GM12878 (cell line): Measurements from ENCODE around the gene THAP2. TPM values are rescaled to one million over a fixed set of nuclear protein-coding genes. Genes with fewer than 3 reads are reported as not detected.

ENCODE experiments used
- ATAC-seq: fragments of 200-7000 bp; cut with Tn5 transposase; 3 replicates; pipeline ENCODE4 v1.9.1; 2020; ENCODE audit warnings: mild to moderate bottlenecking, moderate library complexity
- BruUV-seq: library from RNA; stranded (reverse); fragments of 400-500 nt; replicated peaks from 2 replicates; lab custom pipeline; 2021; lab: Mats Ljungman, UMichigan
- CTCF ChIA-PET: fragments of 300-600 bp; sonication (Branson Sonifier 250); formaldehyde crosslinking; extraction: SDS; loops from one replicate; lab custom pipeline; 2021; ENCODE audit warnings: inconsistent platforms; lab: Yijun Ruan, JAX
- POLR2A ChIA-PET: fragments of 350-600 bp; formaldehyde crosslinking; extraction: SDS; loops from one replicate; lab custom pipeline; 2021; ENCODE audit warnings: inconsistent platforms; lab: Charles Lee
- RAD21 ChIA-PET: fragments of 300-600 bp; sonication (Branson Sonifier 250); formaldehyde crosslinking; loops from one replicate; lab custom pipeline; 2023; ENCODE audit warnings: antibody characterized with exemption; ENCODE audit not compliant: unreplicated experiment; lab: Charles Lee
- SMC1A ChIA-PET: fragments of 300-600 bp; sonication (Branson Sonifier 250); formaldehyde crosslinking; loops from one replicate; lab custom pipeline; 2023; ENCODE audit not compliant: unreplicated experiment, uncharacterized antibody; lab: Charles Lee
- DNase-seq: peaks from one replicate; pipeline ENCODE4 v3.0.0-alpha.2; 2011; ENCODE audit warnings: low read depth, low spot score
- FAIRE-seq: peaks from 3 replicates; lab custom pipeline; 2011; peaks lifted over from hg19 to GRCh38; lab: Jason Lieb, UNC
- H2AFZ ChIP-seq: 2 replicates; pipeline ENCODE4 v1.6.0; 2011; ENCODE audit warnings: low read depth, low read length, control low read depth; ENCODE audit not compliant: control insufficient read depth
- H3K27ac ChIP-seq: 2 replicates; pipeline ENCODE4 v1.5.1; 2011; ENCODE audit warnings: control low read depth; ENCODE audit not compliant: control insufficient read depth, insufficient read depth
- H3K27me3 ChIP-seq, 2 experiments: replicated peaks in 1 of 2; 2 replicates each; pipeline versions ENCODE4 v1.6.0 to v1.6.1; 2011; ENCODE audit warnings: low read length in 1 of 2; ENCODE audit not compliant: control insufficient read depth in 2 of 2, insufficient read depth in 2 of 2
- H3K36me3 ChIP-seq, 2 experiments: 2 replicates each; pipeline ENCODE4 v1.5.1; 2011; ENCODE audit warnings: low read length in 1 of 2; ENCODE audit not compliant: control insufficient read depth in 2 of 2, insufficient read depth in 2 of 2
- H3K4me1 ChIP-seq: 2 replicates; pipeline ENCODE4 v1.6.1; 2011; ENCODE audit warnings: mild to moderate bottlenecking, low read length, moderate library complexity, mixed read lengths; ENCODE audit not compliant: control insufficient read depth, insufficient read depth
- H3K4me2 ChIP-seq: 2 replicates; pipeline ENCODE4 v1.6.0; 2011; ENCODE audit warnings: control low read depth; ENCODE audit not compliant: control insufficient read depth, insufficient read depth
- H3K4me3 ChIP-seq: fragments of 200-600 bp; sonication (generic); 2 replicates; pipeline ENCODE4 v1.5.1; 2016
- H3K79me2 ChIP-seq: 2 replicates; pipeline ENCODE4 v1.6.0; 2011; ENCODE audit warnings: low read length; ENCODE audit not compliant: control insufficient read depth, insufficient read depth
- H3K9ac ChIP-seq: 2 replicates; pipeline ENCODE4 v1.8.0; 2011; ENCODE audit warnings: low read length, control low read depth, mixed read lengths; ENCODE audit not compliant: control insufficient read depth, insufficient read depth
- H3K9me3 ChIP-seq: replicated peaks from 3 replicates; pipeline ENCODE4 v1.5.1; 2011; ENCODE audit warnings: mild to moderate bottlenecking, low read length; ENCODE audit not compliant: control insufficient read depth, insufficient read depth
- H4K20me1 ChIP-seq: 2 replicates; pipeline ENCODE4 v1.6.0; 2011; ENCODE audit not compliant: control insufficient read depth, insufficient read depth
- ASH2L ChIP-seq: fragments of 300-600, 200-600 bp; sonication (generic); IDR thresholded peaks from 2 replicates; pipeline ENCODE4 v1.6.1; 2017; ENCODE audit warnings: low read depth, mild to moderate bottlenecking, borderline replicate concordance
- DPF2 ChIP-seq: fragments of 450-650 bp; IDR thresholded peaks from 2 replicates; pipeline ENCODE4 v1.6.1; 2017; ENCODE audit warnings: mild to moderate bottlenecking
- NBN ChIP-seq: fragments of 450-650 bp; IDR thresholded peaks from 2 replicates; pipeline ENCODE4 v1.6.1; 2016
- NR2F1 ChIP-seq: fragments of 450-650 bp; conservative IDR thresholded peaks from 2 replicates; pipeline ENCODE4 v1.6.1; 2017; ENCODE audit warnings: mild to moderate bottlenecking
- SUPT20H ChIP-seq: IDR thresholded peaks from 2 replicates; pipeline ENCODE4 v1.6.1; 2011; ENCODE audit warnings: low read depth, mild to moderate bottlenecking, low read length, moderate library complexity, borderline replicate concordance; ENCODE audit not compliant: control insufficient read depth
- WGBS: methylation state at CpG from one replicate; pipeline ENCODE4 v1.1.6; 2016; ENCODE audit warnings: low lambda C conversion rate; ENCODE audit not compliant: insufficient replicate concordance, insufficient coverage; ENCODE audit errors: missing lambda C conversion rate; 5-methylcytosine and 5-hydroxymethylcytosine counted together
- in situ Hi-C: fragments of 300-500 bp; cut with MboI; formaldehyde crosslinking; loops from 9 replicates; pipeline ENCODE4 v1.14.3; 2018; ENCODE audit warnings: mixed read lengths
- intact Hi-C: fragments of 100-400 bp; cut with micrococcal nuclease; formaldehyde crosslinking; loops from one replicate; pipeline ENCODE4 v1.14.2; 2022; ENCODE audit not compliant: unreplicated experiment
- polyA plus RNA-seq, 11 experiments: library from polyadenylated mRNA; depleted of rRNA in 4 of 11; unstranded in 6 of 11; stranded (reverse) in 5 of 11; fragments of >200 nt; fragmentation: Nextera tagmentation in 4 of 11; fragmentation: Illumina TruSeq in 1 of 11; extraction: Ambion mirVana in 4 of 11; extraction: Trizol in 1 of 11; gene quantifications; 1 replicate in 1 of 11; 2 replicates in 10 of 11; pipeline versions ENCODE4 v1.2.1 to v1.2.3, GENCODE V29; 2011 to 2016; ENCODE audit warnings: inconsistent platforms in 2 of 11, missing spikeins in 2 of 11, low read depth in 1 of 11
- total RNA-seq, 4 experiments: library from RNA; depleted of rRNA in 3 of 4; stranded (reverse); fragments of >200 nt in 3 of 4; fragmentation: Illumina TruSeq in 1 of 4; extraction: Trizol in 1 of 4; gene quantifications; 2 replicates each; pipeline versions ENCODE4 v1.2.1 to v1.2.3, GENCODE V29; 2013 to 2021
- TF ChIP-seq, protein P1 (sequence below): IDR thresholded peaks from 2 replicates; pipeline ENCODE4 v1.6.1; 2012; ENCODE audit warnings: low read depth, low read length, improper control_type of control experiment
- TF ChIP-seq, protein P2 (sequence below): fragments of 450-650 bp; formaldehyde crosslinking; IDR thresholded peaks from 2 replicates; pipeline ENCODE4 v1.4.0; 2022; ENCODE audit warnings: mild to moderate bottlenecking, moderate library complexity
- TF ChIP-seq, protein P3 (sequence below): fragments of 450-650 bp; formaldehyde crosslinking; IDR thresholded peaks from 2 replicates; pipeline ENCODE4 v1.4.0; 2020; ENCODE audit warnings: mild to moderate bottlenecking, moderate library complexity

The THAP2 gene
- total and polyA plus RNA-seq, 10 of the 15 experiments (the other 5 are each of a cell fraction or from before 2014, with no cell fraction given) = 4.1 to 18.0 (median 7.3) TPM

DNA sequence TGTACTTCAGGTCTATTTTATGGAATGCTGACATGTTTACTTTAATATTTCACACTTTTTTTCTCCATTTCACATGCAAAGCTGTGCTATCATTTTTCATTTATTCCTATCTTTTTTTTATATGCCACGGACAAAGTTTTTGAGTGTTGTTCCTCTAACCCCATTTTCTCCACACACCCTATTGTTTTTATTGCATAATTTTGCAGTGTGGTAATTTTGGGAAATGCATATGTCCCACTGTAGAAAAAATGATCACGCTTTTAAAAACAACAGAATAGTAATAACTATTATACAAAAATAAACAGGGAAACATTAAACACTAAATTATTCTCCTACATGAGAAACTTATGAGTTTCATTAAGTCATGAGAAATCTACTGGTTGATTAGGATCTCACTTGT is 14.7 kb upstream of the THAP2 start:
- H3K27ac ChIP-seq = no peak overlapping the region
- TF ChIP-seq, protein P1, sequence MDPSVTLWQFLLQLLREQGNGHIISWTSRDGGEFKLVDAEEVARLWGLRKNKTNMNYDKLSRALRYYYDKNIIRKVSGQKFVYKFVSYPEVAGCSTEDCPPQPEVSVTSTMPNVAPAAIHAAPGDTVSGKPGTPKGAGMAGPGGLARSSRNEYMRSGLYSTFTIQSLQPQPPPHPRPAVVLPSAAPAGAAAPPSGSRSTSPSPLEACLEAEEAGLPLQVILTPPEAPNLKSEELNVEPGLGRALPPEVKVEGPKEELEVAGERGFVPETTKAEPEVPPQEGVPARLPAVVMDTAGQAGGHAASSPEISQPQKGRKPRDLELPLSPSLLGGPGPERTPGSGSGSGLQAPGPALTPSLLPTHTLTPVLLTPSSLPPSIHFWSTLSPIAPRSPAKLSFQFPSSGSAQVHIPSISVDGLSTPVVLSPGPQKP = no peak
- TF ChIP-seq NBN (no peak), NR2F1 (no peak), SUPT20H (no peak), DPF2 (no peak), ASH2L (no peak)
- TF ChIP-seq, protein P2, sequence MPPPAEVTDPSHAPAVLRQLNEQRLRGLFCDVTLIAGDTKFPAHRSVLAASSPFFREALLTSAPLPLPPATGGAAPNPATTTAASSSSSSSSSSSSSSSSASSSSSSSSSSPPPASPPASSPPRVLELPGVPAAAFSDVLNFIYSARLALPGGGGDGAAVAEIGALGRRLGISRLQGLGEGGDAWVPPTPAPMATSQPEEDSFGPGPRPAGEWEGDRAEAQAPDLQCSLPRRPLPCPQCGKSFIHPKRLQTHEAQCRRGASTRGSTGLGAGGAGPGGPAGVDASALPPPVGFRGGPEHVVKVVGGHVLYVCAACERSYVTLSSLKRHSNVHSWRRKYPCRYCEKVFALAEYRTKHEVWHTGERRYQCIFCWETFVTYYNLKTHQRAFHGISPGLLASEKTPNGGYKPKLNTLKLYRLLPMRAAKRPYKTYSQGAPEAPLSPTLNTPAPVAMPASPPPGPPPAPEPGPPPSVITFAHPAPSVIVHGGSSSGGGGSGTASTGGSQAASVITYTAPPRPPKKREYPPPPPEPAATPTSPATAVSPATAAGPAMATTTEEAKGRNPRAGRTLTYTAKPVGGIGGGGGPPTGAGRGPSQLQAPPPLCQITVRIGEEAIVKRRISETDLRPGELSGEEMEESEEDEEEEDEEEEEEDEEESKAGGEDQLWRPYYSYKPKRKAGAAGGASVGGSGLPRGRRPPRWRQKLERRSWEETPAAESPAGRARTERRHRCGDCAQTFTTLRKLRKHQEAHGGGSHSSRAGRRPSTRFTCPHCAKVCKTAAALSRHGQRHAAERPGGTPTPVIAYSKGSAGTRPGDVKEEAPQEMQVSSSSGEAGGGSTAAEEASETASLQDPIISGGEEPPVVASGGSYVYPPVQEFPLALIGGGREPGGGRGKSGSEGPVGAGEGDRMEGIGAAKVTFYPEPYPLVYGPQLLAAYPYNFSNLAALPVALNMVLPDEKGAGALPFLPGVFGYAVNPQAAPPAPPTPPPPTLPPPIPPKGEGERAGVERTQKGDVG (CRISPR knock-in tag) = no peak
- TF ChIP-seq, protein P3, sequence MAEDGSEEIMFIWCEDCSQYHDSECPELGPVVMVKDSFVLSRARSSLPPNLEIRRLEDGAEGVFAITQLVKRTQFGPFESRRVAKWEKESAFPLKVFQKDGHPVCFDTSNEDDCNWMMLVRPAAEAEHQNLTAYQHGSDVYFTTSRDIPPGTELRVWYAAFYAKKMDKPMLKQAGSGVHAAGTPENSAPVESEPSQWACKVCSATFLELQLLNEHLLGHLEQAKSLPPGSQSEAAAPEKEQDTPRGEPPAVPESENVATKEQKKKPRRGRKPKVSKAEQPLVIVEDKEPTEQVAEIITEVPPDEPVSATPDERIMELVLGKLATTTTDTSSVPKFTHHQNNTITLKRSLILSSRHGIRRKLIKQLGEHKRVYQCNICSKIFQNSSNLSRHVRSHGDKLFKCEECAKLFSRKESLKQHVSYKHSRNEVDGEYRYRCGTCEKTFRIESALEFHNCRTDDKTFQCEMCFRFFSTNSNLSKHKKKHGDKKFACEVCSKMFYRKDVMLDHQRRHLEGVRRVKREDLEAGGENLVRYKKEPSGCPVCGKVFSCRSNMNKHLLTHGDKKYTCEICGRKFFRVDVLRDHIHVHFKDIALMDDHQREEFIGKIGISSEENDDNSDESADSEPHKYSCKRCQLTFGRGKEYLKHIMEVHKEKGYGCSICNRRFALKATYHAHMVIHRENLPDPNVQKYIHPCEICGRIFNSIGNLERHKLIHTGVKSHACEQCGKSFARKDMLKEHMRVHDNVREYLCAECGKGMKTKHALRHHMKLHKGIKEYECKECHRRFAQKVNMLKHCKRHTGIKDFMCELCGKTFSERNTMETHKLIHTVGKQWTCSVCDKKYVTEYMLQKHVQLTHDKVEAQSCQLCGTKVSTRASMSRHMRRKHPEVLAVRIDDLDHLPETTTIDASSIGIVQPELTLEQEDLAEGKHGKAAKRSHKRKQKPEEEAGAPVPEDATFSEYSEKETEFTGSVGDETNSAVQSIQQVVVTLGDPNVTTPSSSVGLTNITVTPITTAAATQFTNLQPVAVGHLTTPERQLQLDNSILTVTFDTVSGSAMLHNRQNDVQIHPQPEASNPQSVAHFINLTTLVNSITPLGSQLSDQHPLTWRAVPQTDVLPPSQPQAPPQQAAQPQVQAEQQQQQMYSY (CRISPR knock-in tag) = no peak
- no peak for ATAC-seq
- SMC1A ChIA-PET = interaction anchor here (1.0 kb wide), 1 partner anchor 36 kb away, joined by 4 read pairs; no protein-coding TSS in a partner anchor
- DNase-seq = no peak
- peaks cover 0 to 39% of the 10 kb centered on the region in 2 experiments; a peak in 2 of 4 replicates for H3K36me3 ChIP-seq
- no peaks in the 10 kb centered on the region for H3K27me3 ChIP-seq
- peaks cover 15% of the 10 kb centered on the region for H3K9me3 ChIP-seq
- peaks cover 43% of the 10 kb centered on the region for H3K79me2 ChIP-seq
- intact Hi-C loops = no loop called here
- CTCF ChIA-PET = interaction anchor here (1.5 kb wide), 1 partner anchor 13 kb away, joined by 9 read pairs; no protein-coding TSS in a partner anchor
- no peak overlapping the region for H3K9ac ChIP-seq
- H4K20me1 ChIP-seq = no peaks in the 10 kb centered on the region
- no peak overlapping the region for H3K4me3 ChIP-seq
- no peak overlapping the region for H2AFZ ChIP-seq
- no peak overlapping the region for H3K4me2 ChIP-seq
- 100% methylated on average over 2 of the region's 2 CpGs for WGBS
- POLR2A ChIA-PET = no interaction called here
- H3K4me1 ChIP-seq = no peaks in the 10 kb centered on the region
- no peak for FAIRE-seq
- RAD21 ChIA-PET = interaction anchor here (1.9 kb wide), 1 partner anchor 97 kb away, joined by 4 read pairs; no protein-coding TSS in a partner anchor
- BruUV-seq = no TSS peak
- in situ Hi-C loops = no loop called here
